Measurements from ENCODE around the gene MTHFSD. TPM values are rescaled to one million over a fixed set of nuclear protein-coding genes. Genes with fewer than 3 reads are reported as not detected.
A peak's percentile ranks its signal among the peaks of the same experiment; 100 is the strongest.

The MTHFSD gene
- total and polyA plus RNA-seq, 2 of the 8 experiments (the other 6 are each of a cell fraction or from before 2014, with no cell fraction given), result 7.1 to 9.8 TPM

GRCh38 chr16:86517652-86518258 lies 37.3 kb downstream of the MTHFSD start (continued):
- TF ChIP-seq CTBP2 (IDR thresholded peaks at IDR 0.05; ENCODE audit: borderline replicate concordance, insufficient read depth, insufficient read length, low read length) (no peak), YY1 (IDR thresholded peaks at IDR 0.05; ENCODE audit: low read depth, low read length) (no peak), CTCF (IDR thresholded peaks at IDR 0.05; ENCODE audit: control extremely low read depth in 1 of 3, insufficient read depth in 1 of 3, low read depth in 1 of 3, low read length in 3 of 3) (peak; percentile 84 to 94 (median 90)), ZNF274 (IDR thresholded peaks at IDR 0.05; ENCODE audit: borderline replicate concordance, extremely low read depth, low read length) (no peak), MAX (IDR thresholded peaks at IDR 0.05) (peak; percentile 96), HDAC6 (IDR thresholded peaks at IDR 0.05; ENCODE audit: low read depth, low read length) (no peak), SIRT6 (IDR thresholded peaks at IDR 0.05; ENCODE audit: low read length) (no peak), JUND (IDR thresholded peaks at IDR 0.05; ENCODE audit: low read length) (no peak), SAP30 (IDR thresholded peaks at IDR 0.05; ENCODE audit: insufficient read depth, insufficient replicate concordance, low read length) (no peak), RXRA (IDR thresholded peaks at IDR 0.05; ENCODE audit: insufficient read depth, low read depth, low read length) (no peak), EP300 (IDR thresholded peaks at IDR 0.05; ENCODE audit: borderline replicate concordance in 1 of 2, low read depth in 2 of 2, low read length in 2 of 2) (no peak), KDM4A (IDR thresholded peaks at IDR 0.05; ENCODE audit: low read depth, low read length, severe bottlenecking) (no peak), E2F6 (IDR thresholded peaks at IDR 0.05) (peak; percentile 62), ASH2L (IDR thresholded peaks at IDR 0.05; ENCODE audit: low read length) (no peak), GABPA (IDR thresholded peaks at IDR 0.05; ENCODE audit: borderline replicate concordance, insufficient read depth, low read length) (no peak; the same call in 1 of the 2 replicates), TCF12 (IDR thresholded peaks at IDR 0.05; ENCODE audit: low read depth, low read length) (0 out of 2 replicates have a peak, but pooled peaks have one; percentile 12)
- TF ChIP-seq, protein P1, sequence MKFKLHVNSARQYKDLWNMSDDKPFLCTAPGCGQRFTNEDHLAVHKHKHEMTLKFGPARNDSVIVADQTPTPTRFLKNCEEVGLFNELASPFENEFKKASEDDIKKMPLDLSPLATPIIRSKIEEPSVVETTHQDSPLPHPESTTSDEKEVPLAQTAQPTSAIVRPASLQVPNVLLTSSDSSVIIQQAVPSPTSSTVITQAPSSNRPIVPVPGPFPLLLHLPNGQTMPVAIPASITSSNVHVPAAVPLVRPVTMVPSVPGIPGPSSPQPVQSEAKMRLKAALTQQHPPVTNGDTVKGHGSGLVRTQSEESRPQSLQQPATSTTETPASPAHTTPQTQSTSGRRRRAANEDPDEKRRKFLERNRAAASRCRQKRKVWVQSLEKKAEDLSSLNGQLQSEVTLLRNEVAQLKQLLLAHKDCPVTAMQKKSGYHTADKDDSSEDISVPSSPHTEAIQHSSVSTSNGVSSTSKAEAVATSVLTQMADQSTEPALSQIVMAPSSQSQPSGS (IDR thresholded peaks at IDR 0.05; ENCODE audit: low read length), result no peak
- TF ChIP-seq, protein P2, sequence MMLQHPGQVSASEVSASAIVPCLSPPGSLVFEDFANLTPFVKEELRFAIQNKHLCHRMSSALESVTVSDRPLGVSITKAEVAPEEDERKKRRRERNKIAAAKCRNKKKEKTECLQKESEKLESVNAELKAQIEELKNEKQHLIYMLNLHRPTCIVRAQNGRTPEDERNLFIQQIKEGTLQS (IDR thresholded peaks at IDR 0.05; ENCODE audit: insufficient read depth, low read depth, low read length), result peak; percentile 60

Data from H1 (cell line).